Measurements from ENCODE around the gene DRC1. TPM values are rescaled to one million over a fixed set of nuclear protein-coding genes. Genes with fewer than 3 reads are reported as not detected.

The DRC1 gene
- total RNA-seq, 1 experiment from 2014 or later = not detected

- H3K23me2 ChIP-seq (ENCODE audit: insufficient read length, low read depth, low read length, poor library complexity, severe bottlenecking) = no peaks in the 10 kb centered on the region
- no peak overlapping the region for H2BK5ac ChIP-seq (ENCODE audit: insufficient read length, low read length)
- H3K79me1 ChIP-seq (ENCODE audit: insufficient read depth, low read depth, low read length, poor library complexity, severe bottlenecking) = no peaks in the 10 kb centered on the region
- Mint-ChIP-seq H3K4me1 (peaks cover 23 to 27% of the 10 kb centered on the region in 2 experiments), H3K9me3 (peaks cover 0 to 3% of the 10 kb centered on the region in 2 experiments; a peak in 1 of 5 replicates), H3K4me3 (no peak overlapping the region), H3K27ac (0 out of 7 replicates have a peak overlapping the region, but pooled peaks of 1 of the 3 experiments have one; percentile 78), H3K36me3 (ENCODE audit: insufficient read depth in 1 of 3, low read depth in 3 of 3) (no peaks in the 10 kb centered on the region), H3K27me3 (ENCODE audit: low read depth) (no peaks in the 10 kb centered on the region; the same call in none of the 2 replicates)
- H2AFZ ChIP-seq (ENCODE audit: low read length) = no peak overlapping the region
- no peak overlapping the region for H3K27ac ChIP-seq (ENCODE audit: insufficient read length, low read depth, low read length)
- TF ChIP-seq CTCF (conservative IDR thresholded peaks at IDR 0.05) = no peak
- H3K56ac ChIP-seq (ENCODE audit: insufficient read length, low read depth, low read length) = no peak overlapping the region
- H3K18ac ChIP-seq (ENCODE audit: insufficient read length, low read depth, low read length) = no peak overlapping the region
- no peak overlapping the region for H2BK15ac ChIP-seq (ENCODE audit: low read depth, low read length)
- H4K8ac ChIP-seq (replicated peaks; ENCODE audit: insufficient read length, low read depth, low read length) = no peak overlapping the region
- no peak overlapping the region for H2BK120ac ChIP-seq (ENCODE audit: low read depth, low read length, poor library complexity, severe bottlenecking)
- H3K79me2 ChIP-seq (ENCODE audit: insufficient read depth, low read length) = no peaks in the 10 kb centered on the region
- H3K9ac ChIP-seq (ENCODE audit: extremely low read depth, insufficient read length, low read length) = no peak overlapping the region
- no peak overlapping the region for H4K91ac ChIP-seq (ENCODE audit: insufficient read length, low read depth, low read length)
- no peak overlapping the region for H3K4ac ChIP-seq (ENCODE audit: low read depth, low read length)
- no peak overlapping the region for H3T11ph ChIP-seq (ENCODE audit: low read length)
- no CpG with 5 or more reads among the region's 18 CpGs for WGBS (ENCODE audit: extremely low coverage, insufficient read length, low lambda C conversion rate)
- no peaks in the 10 kb centered on the region for H3K4me1 ChIP-seq (ENCODE audit: insufficient read depth, low read length)
- H3K9me3 ChIP-seq (ENCODE audit: control insufficient read depth, low read depth, low read length) = no peaks in the 10 kb centered on the region
- no peak overlapping the region for H4K5ac ChIP-seq (ENCODE audit: insufficient read length, low read depth, low read length)
- no peaks in the 10 kb centered on the region for H4K20me1 ChIP-seq (ENCODE audit: control insufficient read depth, insufficient read depth, insufficient read length)
- no peak overlapping the region for H2BK20ac ChIP-seq (ENCODE audit: low read depth, low read length, poor library complexity, severe bottlenecking)
- no peak overlapping the region for H2AK5ac ChIP-seq (ENCODE audit: insufficient read length, low read length)
- H3K4me2 ChIP-seq (ENCODE audit: insufficient read depth, insufficient read length, low read length) = no peak overlapping the region
- no peak overlapping the region for H3K23ac ChIP-seq (ENCODE audit: insufficient read length, low read depth, low read length)
- H3K27me3 ChIP-seq (ENCODE audit: insufficient read depth, low read length) = no peaks in the 10 kb centered on the region
- no peak overlapping the region for H2BK12ac ChIP-seq (ENCODE audit: insufficient read length, low read depth, low read length)
- H3K14ac ChIP-seq (ENCODE audit: insufficient read depth, low read length) = no peak overlapping the region; the same call in 1 of the 2 replicates
- DNase-seq = peak; percentile 24
Measured at GRCh38 chr2:26455670-26456439, 54.1 kb downstream of the DRC1 start.
